IMR-90 (cell line): ENCODE measurements around the gene CEP63. TPM values are rescaled to one million over a fixed set of nuclear protein-coding genes. Genes with fewer than 3 reads are reported as not detected.

ENCODE experiments used
- ATAC-seq: fragments of 200-7000 bp; cut with Tn5 transposase; 2 replicates; pipeline ENCODE4 v1.9.1; 2020; ENCODE audit warnings: low read depth, mild to moderate bottlenecking, moderate library complexity
- BruUV-seq: library from RNA; stranded (reverse); fragments of 400-500 nt; replicated peaks from 2 replicates; lab custom pipeline; 2021; lab: Mats Ljungman, UMichigan
- CTCF ChIA-PET: fragments of 300-600 bp; formaldehyde crosslinking; extraction: SDS; loops from one replicate; lab custom pipeline; 2021; ENCODE audit warnings: antibody characterized with exemption; lab: Yijun Ruan, JAX
- POLR2A ChIA-PET: fragments of 300-600 bp; sonication (Branson Sonifier 250); formaldehyde crosslinking; loops from one replicate; lab custom pipeline; 2022; ENCODE audit warnings: antibody characterized with exemption; ENCODE audit not compliant: unreplicated experiment; lab: Charles Lee
- DNase-seq: peaks from one replicate; pipeline ENCODE4 v3.0.0; 2013
- H2AFZ ChIP-seq: replicated peaks from 2 replicates; pipeline ENCODE3; 2013; ENCODE audit warnings: low read length, mild to moderate bottlenecking; ENCODE audit not compliant: poor library complexity
- H2AK5ac ChIP-seq: 2 replicates; pipeline ENCODE4 v1.6.1; 2013; ENCODE audit warnings: low read depth, low read length, inconsistent platforms
- H2AK9ac ChIP-seq: replicated peaks from 2 replicates; pipeline ENCODE3; 2013; ENCODE audit warnings: mild to moderate bottlenecking, low read depth, low read length, moderate library complexity; ENCODE audit not compliant: poor library complexity
- H2BK120ac ChIP-seq: 2 replicates; pipeline ENCODE4 v1.6.1; 2013; ENCODE audit warnings: low read depth, low read length, inconsistent platforms
- H2BK15ac ChIP-seq: 3 replicates; pipeline ENCODE4 v1.6.1; 2013; ENCODE audit warnings: low read depth, low read length, inconsistent platforms
- H2BK20ac ChIP-seq: 2 replicates; pipeline ENCODE4 v1.6.1; 2013; ENCODE audit warnings: low read depth, mild to moderate bottlenecking, inconsistent platforms, low read length, moderate library complexity
- H2BK5ac ChIP-seq: 2 replicates; pipeline ENCODE4 v1.6.1; 2013; ENCODE audit warnings: mild to moderate bottlenecking, low read depth, low read length, inconsistent platforms; ENCODE audit not compliant: poor library complexity, severe bottlenecking
- H3K14ac ChIP-seq: replicated peaks from 2 replicates; pipeline ENCODE4 v1.6.1; 2013; ENCODE audit warnings: low read depth, low read length, inconsistent platforms
- H3K18ac ChIP-seq: 2 replicates; pipeline ENCODE4 v1.6.1; 2013; ENCODE audit warnings: low read depth, low read length, control low read depth
- H3K23ac ChIP-seq: 2 replicates; pipeline ENCODE4 v1.6.1; 2013; ENCODE audit warnings: low read depth, low read length, inconsistent platforms
- H3K27ac ChIP-seq: 2 replicates; pipeline ENCODE4 v1.5.1; 2013; ENCODE audit warnings: mild to moderate bottlenecking, control low read depth, low read length; ENCODE audit not compliant: insufficient read depth
- H3K27me3 ChIP-seq: 2 replicates; pipeline ENCODE4 v1.6.1; 2013; ENCODE audit warnings: low read length; ENCODE audit not compliant: control insufficient read depth, insufficient read depth
- H3K36me3 ChIP-seq: 2 replicates; pipeline ENCODE4 v1.6.1; 2013; ENCODE audit warnings: low read length, mixed read lengths; ENCODE audit not compliant: control insufficient read depth, insufficient read depth
- H3K4ac ChIP-seq: 2 replicates; pipeline ENCODE4 v1.6.1; 2013; ENCODE audit warnings: low read depth, low read length, inconsistent platforms
- H3K4me1 ChIP-seq: 2 replicates; pipeline ENCODE4 v1.6.1; 2013; ENCODE audit warnings: low read length, mixed read lengths; ENCODE audit not compliant: control insufficient read depth, insufficient read depth
- H3K4me2 ChIP-seq: 2 replicates; pipeline ENCODE4 v1.6.1; 2013; ENCODE audit warnings: low read depth, mild to moderate bottlenecking, control low read depth, low read length, moderate library complexity
- H3K4me3 ChIP-seq: 2 replicates; pipeline ENCODE4 v1.5.1; 2013; ENCODE audit warnings: low read depth, mild to moderate bottlenecking, control low read depth, low read length, moderate library complexity; ENCODE audit not compliant: insufficient read depth
- H3K56ac ChIP-seq: 2 replicates; pipeline ENCODE4 v1.6.1; 2013; ENCODE audit warnings: low read length, inconsistent platforms; ENCODE audit not compliant: insufficient read depth; ENCODE audit errors: extremely low read depth
- H3K79me1 ChIP-seq, 2 experiments: 2 replicates each; pipeline ENCODE4 v1.6.1; 2013; ENCODE audit warnings: low read length in 2 of 2, inconsistent platforms in 1 of 2, low read depth in 1 of 2
- H3K9ac ChIP-seq: 2 replicates; pipeline ENCODE4 v1.6.1; 2013; ENCODE audit warnings: low read depth, low read length, control low read depth
- H3K9me1 ChIP-seq: 2 replicates; pipeline ENCODE4 v1.6.1; 2013; ENCODE audit warnings: low read length, inconsistent platforms; ENCODE audit not compliant: insufficient read depth
- H3K9me3 ChIP-seq: 2 replicates; pipeline ENCODE4 v1.6.1; 2013; ENCODE audit warnings: low read length; ENCODE audit not compliant: control insufficient read depth, insufficient read depth
- H4K20me1 ChIP-seq: 2 replicates; pipeline ENCODE4 v1.6.1; 2013; ENCODE audit warnings: low read length, inconsistent platforms; ENCODE audit not compliant: insufficient read depth
- H4K5ac ChIP-seq: 2 replicates; pipeline ENCODE4 v1.6.1; 2013; ENCODE audit warnings: mild to moderate bottlenecking, low read depth, low read length, control low read depth
- H4K8ac ChIP-seq, 2 experiments: 2 replicates each; pipeline ENCODE4 v1.6.1; 2013; ENCODE audit warnings: low read depth in 2 of 2, low read length in 2 of 2, control low read depth in 1 of 2, inconsistent platforms in 1 of 2
- H4K91ac ChIP-seq: 2 replicates; pipeline ENCODE4 v1.6.1; 2013; ENCODE audit warnings: low read depth, low read length, inconsistent platforms; ENCODE audit not compliant: insufficient read depth
- BHLHE40 ChIP-seq: fragments of 150-350 bp; IDR thresholded peaks from 2 replicates; pipeline ENCODE4 v1.6.1; 2016; ENCODE audit warnings: mild to moderate bottlenecking, low read depth, low read length
- CEBPB ChIP-seq: IDR thresholded peaks from 2 replicates; pipeline ENCODE4 v1.6.1; 2012; ENCODE audit warnings: low read depth, low read length, improper control_type of control experiment
- CHD1 ChIP-seq: IDR thresholded peaks from 2 replicates; pipeline ENCODE4 v1.6.1; 2012; ENCODE audit warnings: low read depth, low read length, improper control_type of control experiment
- FOS ChIP-seq: fragments of 150-350 bp; IDR thresholded peaks from 2 replicates; pipeline ENCODE4 v1.6.1; 2016; ENCODE audit warnings: low read depth, low read length
- MAFK ChIP-seq: IDR thresholded peaks from 2 replicates; pipeline ENCODE4 v1.6.1; 2012; ENCODE audit warnings: low read depth, low read length, improper control_type of control experiment
- MAZ ChIP-seq: IDR thresholded peaks from 2 replicates; pipeline ENCODE4 v1.6.1; 2012; ENCODE audit warnings: low read depth, mild to moderate bottlenecking, low read length, improper control_type of control experiment, moderate library complexity, borderline replicate concordance
- POLR2A ChIP-seq: IDR thresholded peaks from 2 replicates; pipeline ENCODE4 v1.6.1; 2012; ENCODE audit warnings: mild to moderate bottlenecking, low read depth, low read length
- RAD21 ChIP-seq: IDR thresholded peaks from 2 replicates; pipeline ENCODE4 v1.6.1; 2012; ENCODE audit warnings: low read length, improper control_type of control experiment
- RCOR1 ChIP-seq: IDR thresholded peaks from 2 replicates; pipeline ENCODE4 v1.6.1; 2012; ENCODE audit warnings: mild to moderate bottlenecking, low read length, improper control_type of control experiment; ENCODE audit not compliant: insufficient replicate concordance
- RFX5 ChIP-seq: IDR thresholded peaks from 2 replicates; pipeline ENCODE4 v1.8.0; 2012; ENCODE audit warnings: low read depth, mild to moderate bottlenecking, low read length, moderate library complexity
- SMC3 ChIP-seq: fragments of 150-350 bp; IDR thresholded peaks from 2 replicates; pipeline ENCODE4 v1.6.1; 2016; ENCODE audit warnings: low read depth, mild to moderate bottlenecking, antibody characterized with exemption, low read length, moderate library complexity
- WGBS, 2 experiments: methylation state at CpG; one replicate each; pipeline versions ENCODE4 v1.1.5 to v1.1.7; 2013; ENCODE audit warnings: missing lambda C conversion rate in 2 of 2; ENCODE audit not compliant: insufficient read length in 1 of 2; ENCODE audit errors: extremely low coverage in 2 of 2; 5-methylcytosine and 5-hydroxymethylcytosine counted together
- dilution Hi-C: fragments of 300-500 bp; cut with HindIII; formaldehyde crosslinking; loops from one replicate; pipeline ENCODE4 v1.14.3; 2018; ENCODE audit warnings: low sequenced_read_pairs; ENCODE audit not compliant: unreplicated experiment
- in situ Hi-C: fragments of 300-500 bp; cut with MboI; formaldehyde crosslinking; loops from 3 replicates; pipeline ENCODE4 v1.14.3; 2019; ENCODE audit warnings: low sequenced_read_pairs, inconsistent platforms, mixed read lengths
- intact Hi-C: fragments of 100-400 bp; cut with micrococcal nuclease; formaldehyde crosslinking; loops from 2 replicates; pipeline ENCODE4 v1.10.0; 2022
- polyA plus RNA-seq, 3 experiments: library from polyadenylated mRNA; depleted of rRNA; stranded (reverse); fragments of >200 nt; gene quantifications; 2 replicates each; pipeline ENCODE4 v1.2.3, GENCODE V29; 2012; ENCODE audit warnings: low replicate concordance in 1 of 3
- total RNA-seq: library from RNA; depleted of rRNA; stranded (reverse); fragments of >200 nt; gene quantifications from 2 replicates; pipeline ENCODE4 v1.2.3, GENCODE V29; 2012
- TF ChIP-seq, protein P1 (sequence below): fragments of 150-350 bp; IDR thresholded peaks from 2 replicates; pipeline ENCODE4 v1.6.1; 2017; ENCODE audit warnings: mild to moderate bottlenecking, antibody characterized with exemption, low read length, low read depth

CEP63 gene
- total and polyA plus RNA-seq, 2 of the 4 experiments (the other 2 are of a cell fraction) = 6.5 to 9.1 TPM

DNA sequence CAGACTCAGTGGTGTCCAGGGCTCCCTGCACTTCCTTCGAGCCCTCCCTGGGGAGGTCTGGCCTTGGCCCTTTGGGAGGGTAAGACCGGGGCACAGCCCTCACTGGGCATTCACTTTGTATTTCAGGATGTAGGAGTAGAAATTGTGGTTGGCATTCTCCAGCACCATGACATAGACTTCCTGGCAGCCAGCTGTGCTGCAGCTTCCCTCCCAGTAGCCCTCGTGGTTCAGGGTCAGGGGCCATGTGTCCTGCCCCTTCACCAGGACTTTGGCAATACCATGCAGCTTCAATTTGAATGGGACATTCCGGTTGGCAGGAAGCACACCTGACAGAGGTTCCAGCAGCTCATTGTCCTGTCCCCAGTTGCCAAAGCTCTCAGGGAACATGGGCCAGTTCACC, 117.6 kb downstream of the CEP63 start:
- no peak for DNase-seq
- no peak overlapping the region for H4K8ac ChIP-seq
- no peak overlapping the region for H2AFZ ChIP-seq
- no peak overlapping the region for H3K4me2 ChIP-seq
- CTCF ChIA-PET = interaction anchor here (1.8 kb wide), 1 partner anchor 152 kb away, joined by 6 read pairs; no protein-coding TSS in a partner anchor
- in situ Hi-C loops = loop anchor here (5.0 to 10.0 kb wide), 2 partner anchors 154 to 1291 kb away; no protein-coding TSS in a partner anchor
- H4K91ac ChIP-seq = no peak overlapping the region
- H3K9me1 ChIP-seq = no peaks in the 10 kb centered on the region
- no peak overlapping the region for H4K5ac ChIP-seq
- intact Hi-C loops = loop anchor here (5.0 kb wide), 1 partner anchor 899 kb away; no protein-coding TSS in a partner anchor
- TF ChIP-seq, protein P1, sequence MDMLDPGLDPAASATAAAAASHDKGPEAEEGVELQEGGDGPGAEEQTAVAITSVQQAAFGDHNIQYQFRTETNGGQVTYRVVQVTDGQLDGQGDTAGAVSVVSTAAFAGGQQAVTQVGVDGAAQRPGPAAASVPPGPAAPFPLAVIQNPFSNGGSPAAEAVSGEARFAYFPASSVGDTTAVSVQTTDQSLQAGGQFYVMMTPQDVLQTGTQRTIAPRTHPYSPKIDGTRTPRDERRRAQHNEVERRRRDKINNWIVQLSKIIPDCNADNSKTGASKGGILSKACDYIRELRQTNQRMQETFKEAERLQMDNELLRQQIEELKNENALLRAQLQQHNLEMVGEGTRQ = no peak
- no peak for TF ChIP-seq MAFK
- no peak for TF ChIP-seq RCOR1
- no peak for TF ChIP-seq SMC3
- no peak for TF ChIP-seq FOS
- no peak for TF ChIP-seq CHD1
- TF ChIP-seq MAZ = no peak
- no peak for TF ChIP-seq RAD21
- no peak for TF ChIP-seq POLR2A
- TF ChIP-seq CEBPB = no peak
- no peak for TF ChIP-seq RFX5
- no peak for TF ChIP-seq BHLHE40
- dilution Hi-C loops = no loop called here
- no peak overlapping the region for H3K56ac ChIP-seq
- no peak overlapping the region for H2AK9ac ChIP-seq
- H3K79me1 ChIP-seq = no peaks in the 10 kb centered on the region
- no peak overlapping the region for H3K4me3 ChIP-seq
- H3K9me3 ChIP-seq = no peaks in the 10 kb centered on the region
- no peak overlapping the region for H3K4ac ChIP-seq
- POLR2A ChIA-PET = no interaction called here
- no peak overlapping the region for H2AK5ac ChIP-seq
- no TSS peak for BruUV-seq
- no peak overlapping the region for H3K23ac ChIP-seq
- no peak overlapping the region for H3K14ac ChIP-seq
- peaks cover 28% of the 10 kb centered on the region for H3K27me3 ChIP-seq
- WGBS, 2 experiments = 53% methylated on average over 2 of the region's 4 CpGs; no CpG with 5 or more reads in 1 of the 2 experiments
- ATAC-seq = no peak
- H2BK15ac ChIP-seq = no peak overlapping the region
- H3K18ac ChIP-seq = no peak overlapping the region
- H3K4me1 ChIP-seq = peaks cover 3% of the 10 kb centered on the region; the same call in 1 of the 2 replicates
- H3K9ac ChIP-seq = no peak overlapping the region
- H3K27ac ChIP-seq = no peak overlapping the region
- no peaks in the 10 kb centered on the region for H3K36me3 ChIP-seq
- H2BK20ac ChIP-seq = no peak overlapping the region
- no peak overlapping the region for H2BK120ac ChIP-seq
- H2BK5ac ChIP-seq = no peak overlapping the region
- no peaks in the 10 kb centered on the region for H4K20me1 ChIP-seq
